Hypothalamus (tissue), 51 donors: ENCODE results near the gene FGG.

Experiments
- DNase-seq, 51 donors: peaks; one replicate each; lab custom pipeline; 2025; lab: John Stamatoyannopoulos, UW

Gene FGG

GRCh38 chr4:154612472-154613414 lies at the start of gene FGG:
FGG (minus strand) TSS chr4:154612656; CDS start chr4:154612609, 47 bp downstream.
- DNase-seq: no peak

GRCh38 chr4:154660052-154660451 lies 47.6 kb upstream of the FGG start:
- DNase-seq: no peak

GRCh38 chr4:154658680-154659405 lies 46.4 kb upstream of the FGG start:
- peak in 5 of 51 donors; percentile 1 to 15 (median 3) for DNase-seq

GRCh38 chr4:154643493-154643892 lies 31.0 kb upstream of the FGG start:
- no peak for DNase-seq

- DNase-seq: no peak
These were observed 30.0 kb upstream of the FGG start for GRCh38 chr4:154642373-154643009.

- DNase-seq: no peak
These were observed 28.5 kb upstream of the FGG start for GRCh38 chr4:154640999-154641398.

- DNase-seq: no peak
These were observed 21.6 kb upstream of the FGG start for GRCh38 chr4:154634058-154634457.

GRCh38 chr4:154631828-154632227 lies 19.4 kb upstream of the FGG start:
- DNase-seq: no peak

GRCh38 chr4:154630324-154630723 lies 17.9 kb upstream of the FGG start:
- DNase-seq: no peak

- DNase-seq: peak in 34 of 51 donors; percentile 6 to 71 (median 30)
These were observed 14.5 kb upstream of the FGG start for GRCh38 chr4:154626793-154627484.

- no peak for DNase-seq
These were observed 13.5 kb upstream of the FGG start for GRCh38 chr4:154625971-154626370.

- DNase-seq: no peak
These were observed 11.5 kb upstream of the FGG start for GRCh38 chr4:154623995-154624394.

GRCh38 chr4:154623436-154623835 lies 11.0 kb upstream of the FGG start:
- no peak for DNase-seq

- peak in 7 of 51 donors; percentile 1 to 33 (median 7) for DNase-seq
These were observed 10.1 kb upstream of the FGG start for GRCh38 chr4:154622598-154622997.

- no peak for DNase-seq
These were observed 7.7 kb upstream of the FGG start for GRCh38 chr4:154620111-154620510.

- peak in 35 of 51 donors; percentile 1 to 73 (median 17) for DNase-seq
These were observed 6.4 kb upstream of the FGG start for GRCh38 chr4:154618708-154619315.

GRCh38 chr4:154617820-154618317 lies 5.4 kb upstream of the FGG start:
- no peak for DNase-seq

GRCh38 chr4:154616731-154617130 lies 4.3 kb upstream of the FGG start:
- DNase-seq: no peak

GRCh38 chr4:154616287-154616686 lies 3.8 kb upstream of the FGG start:
- no peak for DNase-seq

- DNase-seq: no peak
These were observed 2.8 kb upstream of the FGG start for GRCh38 chr4:154615211-154615610.
